Endothelial cell of hepatic sinusoid (primary cell): Measurements from ENCODE around the gene AKIRIN1.
"Not testable (repeated sequence)": the region's sequence is repeated elsewhere in the genome, so short reads cannot be mapped to it uniquely, and the experiment has no call there.

ENCODE experiments used
- in situ Hi-C: cut with HindIII; loops from 2 replicates; pipeline ENCODE4 v1.10.0; 2017; ENCODE audit warnings: low sequenced_read_pairs

Gene AKIRIN1, protein sequence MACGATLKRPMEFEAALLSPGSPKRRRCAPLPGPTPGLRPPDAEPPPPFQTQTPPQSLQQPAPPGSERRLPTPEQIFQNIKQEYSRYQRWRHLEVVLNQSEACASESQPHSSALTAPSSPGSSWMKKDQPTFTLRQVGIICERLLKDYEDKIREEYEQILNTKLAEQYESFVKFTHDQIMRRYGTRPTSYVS

DNA sequence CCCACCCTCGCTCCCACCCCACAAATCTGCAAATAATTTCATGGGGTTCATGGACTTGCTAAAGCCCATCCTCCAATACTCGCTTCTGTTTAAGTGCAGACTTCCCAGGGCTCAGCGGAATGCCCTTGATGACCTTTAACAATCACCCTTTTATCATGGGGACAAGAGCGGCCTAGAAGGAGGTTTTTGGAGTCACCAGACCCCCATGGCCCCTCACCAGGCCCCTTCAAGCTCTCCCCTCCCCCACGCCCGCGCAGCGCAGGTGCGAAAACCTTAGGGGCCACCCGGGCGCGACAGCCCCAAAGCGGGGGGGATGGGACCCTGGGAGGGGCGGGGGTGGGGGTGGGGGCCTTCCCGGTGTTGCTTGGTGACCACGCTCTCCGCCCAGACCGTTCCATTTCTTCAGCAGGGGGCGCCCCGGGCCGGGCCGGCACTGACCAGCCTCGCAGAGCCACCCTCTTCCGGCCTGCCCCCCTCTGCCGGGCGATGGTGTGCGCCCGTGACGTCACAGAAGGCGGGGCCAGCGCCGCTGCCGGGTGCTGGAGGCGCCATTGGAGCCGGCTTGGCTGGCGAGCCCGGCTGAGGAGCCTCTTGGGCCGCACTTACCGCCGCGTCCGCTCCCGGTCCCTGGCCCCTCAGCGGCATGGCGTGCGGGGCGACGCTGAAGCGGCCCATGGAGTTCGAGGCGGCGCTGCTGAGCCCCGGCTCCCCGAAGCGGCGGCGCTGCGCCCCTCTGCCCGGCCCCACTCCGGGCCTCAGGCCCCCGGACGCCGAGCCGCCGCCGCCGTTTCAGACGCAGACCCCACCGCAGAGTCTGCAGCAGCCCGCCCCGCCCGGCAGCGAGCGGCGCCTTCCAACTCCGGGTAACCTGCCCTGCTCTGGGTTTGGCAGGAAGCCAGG, at the start of gene AKIRIN1:
Gene AKIRIN1 (plus strand): TSS at position 539 of the 900 bp plus-strand sequence. CDS start 105 bp downstream, at position 644.
- in situ Hi-C loops: no loop called here

DNA sequence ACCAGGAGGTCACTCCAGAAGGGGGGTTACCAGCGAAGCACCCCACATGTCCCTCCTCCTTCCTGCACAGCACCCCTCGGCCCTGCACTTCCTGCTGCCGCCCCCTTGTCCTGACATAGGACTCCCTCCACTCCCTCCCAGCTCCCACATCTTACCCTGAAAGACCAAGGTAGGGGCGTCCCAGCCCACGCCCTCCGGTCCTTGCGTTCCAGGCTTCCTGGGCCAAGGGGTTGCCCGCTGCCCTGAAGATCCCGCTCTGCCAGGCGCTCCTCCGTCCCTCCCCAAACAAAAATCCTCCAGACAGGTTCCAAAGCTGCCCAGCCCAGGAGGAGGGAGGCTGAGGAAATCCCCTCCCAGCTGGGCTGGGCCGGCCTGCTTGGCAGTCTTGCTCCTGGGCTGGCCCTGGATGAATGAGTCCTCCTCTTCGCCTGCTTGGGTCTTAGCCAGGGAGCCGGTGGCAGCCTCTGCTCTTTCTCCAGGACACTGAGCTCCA, 49.5 kb upstream of the AKIRIN1 start, which contains the start of gene RHBDL2:
Gene RHBDL2 (minus strand): TSS at position 304 of the 493 bp plus-strand sequence. CDS start 22,618 bp downstream, outside the sequence.
- in situ Hi-C loops: no loop called here

DNA sequence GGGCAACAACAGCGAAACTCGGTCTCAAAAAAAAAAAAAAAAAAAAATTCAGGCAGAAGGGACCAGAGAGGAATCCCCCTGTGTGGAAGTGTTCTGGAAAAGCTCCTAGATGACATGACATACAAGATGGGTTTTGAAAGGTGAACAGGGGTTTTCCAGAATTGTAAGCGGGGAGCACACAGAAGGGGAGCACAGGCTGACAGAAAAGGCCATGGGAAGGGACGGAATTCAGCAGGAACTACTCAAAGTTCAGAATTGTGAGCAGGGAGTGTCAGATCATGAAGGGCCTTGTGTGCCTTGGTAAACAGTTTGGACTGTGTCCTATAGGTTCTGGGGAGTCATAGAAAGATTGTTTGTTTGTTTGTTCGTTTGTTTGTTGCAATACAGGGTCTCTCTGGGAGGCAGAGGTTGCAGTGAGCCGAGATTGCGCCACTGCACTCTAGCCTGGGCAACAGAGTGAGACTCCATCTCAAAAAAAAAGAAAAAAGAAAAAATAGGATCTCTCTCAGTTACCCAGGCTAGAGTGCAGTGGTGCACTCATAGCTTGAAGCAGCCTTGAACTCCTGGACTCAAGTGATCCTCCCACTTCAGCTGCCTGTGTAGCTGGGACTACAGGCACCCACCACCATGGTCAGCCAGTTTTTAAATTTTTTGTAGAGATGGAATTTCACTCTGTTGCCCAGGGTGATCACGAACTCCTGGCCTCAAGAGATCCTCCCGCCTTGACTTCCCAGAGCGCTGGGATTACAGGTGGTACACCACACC, 48.2 kb upstream of the AKIRIN1 start:
- in situ Hi-C loops: no loop called here

DNA sequence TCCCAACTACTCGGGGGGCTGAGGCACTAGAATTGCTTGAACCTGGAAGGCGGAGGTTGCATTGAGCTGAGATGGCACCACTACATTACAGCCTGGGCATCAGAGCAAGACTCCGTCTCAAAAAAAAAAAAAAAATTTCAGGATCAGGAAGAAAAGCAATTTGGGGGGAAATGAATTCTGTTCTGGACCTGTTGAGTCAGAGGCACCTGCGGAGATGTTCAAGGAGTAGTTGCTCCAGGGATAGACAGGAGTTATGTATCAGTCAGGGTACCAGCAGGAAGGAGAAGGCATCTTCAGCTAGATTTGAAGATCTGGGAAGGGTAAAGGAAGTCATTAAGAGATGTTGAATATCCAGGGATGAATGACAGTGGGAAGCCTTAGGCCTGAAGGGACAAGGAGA, 46.5 kb upstream of the AKIRIN1 start:
- in situ Hi-C loops: no loop called here

DNA sequence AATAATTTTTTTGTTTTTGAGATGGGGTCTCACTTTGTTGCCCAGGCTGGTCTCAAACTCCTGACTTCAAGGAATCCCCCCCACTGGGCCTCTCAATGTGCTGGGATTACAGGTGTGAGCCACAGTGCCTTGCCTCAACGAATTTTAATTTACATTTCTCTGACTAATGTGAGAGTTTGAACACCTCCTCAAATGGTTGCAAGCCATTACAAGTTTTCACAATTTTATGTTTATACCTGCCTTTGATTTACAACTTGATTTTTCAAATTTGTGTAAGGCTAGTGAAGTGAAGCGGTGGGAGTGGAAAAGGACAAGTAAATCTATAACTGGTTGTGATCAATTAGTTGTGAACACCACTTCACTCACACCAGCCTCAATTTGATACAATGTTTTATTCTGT, 40.5 kb upstream of the AKIRIN1 start:
- in situ Hi-C loops: no loop called here

DNA sequence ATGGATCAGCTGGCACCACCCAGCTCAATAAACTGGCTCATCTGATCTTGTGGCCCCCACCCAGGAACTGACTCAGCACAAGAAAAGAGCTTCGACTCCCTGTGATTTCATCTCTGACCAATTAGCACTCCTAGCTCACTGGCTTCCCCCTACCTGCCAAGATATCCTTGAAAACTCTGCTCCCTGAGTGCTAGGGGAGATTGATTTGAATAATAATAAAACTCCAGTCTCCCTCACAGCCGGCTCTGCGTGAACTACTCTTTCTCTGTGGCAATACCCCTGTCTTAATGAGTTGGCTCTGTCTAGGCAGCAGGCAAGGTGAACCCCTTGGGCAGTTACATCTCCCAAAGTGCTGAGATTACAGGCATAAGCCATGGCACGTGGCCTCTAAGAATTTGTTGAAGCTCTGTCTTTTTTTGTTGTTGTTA, 37.6 kb upstream of the AKIRIN1 start:
- in situ Hi-C loops: no loop called here

DNA sequence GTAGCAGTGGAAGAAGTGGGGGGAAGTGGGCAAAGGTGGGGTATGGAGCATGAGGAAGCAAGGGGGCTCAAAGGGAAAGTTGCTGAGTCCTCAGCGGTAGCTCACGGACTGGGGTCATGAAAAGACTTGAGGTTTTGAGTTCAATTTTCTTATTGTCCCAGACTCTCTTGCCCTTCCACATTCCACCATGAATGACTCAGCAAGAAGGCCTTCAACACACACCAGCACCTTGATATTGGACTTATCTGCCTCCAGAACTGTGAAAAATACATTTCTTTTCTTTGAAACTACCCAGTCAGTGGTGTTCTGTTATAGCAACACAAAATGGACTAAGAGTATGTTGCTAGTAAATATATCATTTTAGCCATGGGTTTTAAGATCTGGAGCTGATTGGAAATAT, 32.1 kb upstream of the AKIRIN1 start:
- in situ Hi-C loops: loop anchor here (5.0 kb wide), 1 partner anchor 87 kb away; the partner anchor contains the start of gene MYCBP

DNA sequence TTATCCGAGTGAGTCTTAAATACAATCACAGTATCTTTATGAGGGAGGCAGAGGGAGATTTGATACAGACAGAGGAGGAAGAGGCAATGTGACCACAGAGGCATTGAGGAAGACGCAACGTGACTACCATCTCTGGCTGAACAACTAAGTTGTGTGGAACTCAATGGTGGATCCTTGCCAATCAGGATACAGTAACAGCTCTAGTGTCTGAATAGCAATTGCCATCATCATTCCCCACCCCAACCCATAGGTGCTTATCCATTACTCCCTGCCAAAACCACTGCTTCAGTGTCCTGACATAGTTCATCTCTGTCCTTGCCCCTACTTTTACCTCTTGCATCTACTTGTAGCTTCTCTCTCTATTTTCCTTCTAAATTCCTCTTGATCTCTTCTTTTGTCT, 29.0 kb upstream of the AKIRIN1 start:
- in situ Hi-C loops: no loop called here

DNA sequence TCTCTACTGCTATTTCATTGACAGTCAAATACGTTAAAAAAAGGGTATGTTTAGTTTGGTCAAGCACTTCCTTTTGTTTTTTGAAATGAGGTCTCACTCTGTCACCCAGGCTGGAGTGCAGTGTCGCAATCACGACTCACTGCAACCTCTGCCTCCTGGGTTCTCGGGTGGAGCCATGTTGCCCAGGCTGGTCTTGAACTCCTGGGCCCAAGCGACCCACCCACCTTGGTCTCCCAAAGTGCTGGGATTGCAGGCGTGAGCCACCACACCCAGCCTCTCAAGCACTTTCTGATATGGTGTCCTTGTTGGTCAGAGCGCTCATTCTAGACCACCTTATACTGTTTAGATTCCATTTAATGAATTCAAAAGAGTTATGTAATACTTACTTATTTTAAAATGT, 28.5 kb upstream of the AKIRIN1 start:
- in situ Hi-C loops: no loop called here

DNA sequence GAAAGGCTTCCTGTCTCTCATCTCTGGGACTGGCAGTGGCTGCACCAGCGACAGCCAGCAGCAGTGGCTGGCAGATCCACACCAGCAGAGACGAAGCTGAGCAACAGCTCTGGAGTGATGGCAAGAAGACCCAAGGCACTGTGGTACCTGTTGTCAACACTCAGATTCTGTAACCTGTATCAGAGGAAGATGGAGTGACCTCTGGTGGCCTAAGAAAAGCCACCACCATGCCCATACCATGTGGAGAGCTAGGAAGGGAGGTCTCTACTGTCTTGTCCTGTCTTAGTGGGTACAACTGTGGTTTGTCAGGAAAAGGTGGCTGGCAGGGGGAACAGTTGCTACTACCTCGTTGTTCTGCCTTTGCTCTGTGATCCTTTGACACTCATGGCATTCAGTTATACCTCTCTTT, 26.9 kb upstream of the AKIRIN1 start:
- in situ Hi-C loops: no loop called here

DNA sequence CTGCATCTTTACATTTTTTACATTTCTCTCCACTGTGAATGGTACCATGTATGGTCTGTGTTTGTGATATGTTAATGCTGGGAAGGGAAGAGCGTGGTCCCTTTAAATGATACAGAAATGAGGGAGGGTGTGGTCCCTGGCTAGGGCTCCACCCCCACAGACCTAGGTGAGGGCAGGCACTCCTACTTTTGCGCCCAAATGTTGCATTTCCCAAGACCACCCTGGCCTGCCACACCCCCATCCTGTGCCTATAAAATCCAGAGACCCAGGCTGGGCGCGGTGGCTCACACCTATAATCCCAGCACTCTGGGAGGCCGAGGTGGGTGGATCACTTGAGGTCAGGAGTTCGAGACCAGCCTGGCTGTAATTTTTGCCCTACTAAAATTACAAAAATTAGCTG, 17.9 kb upstream of the AKIRIN1 start:
- in situ Hi-C loops: not testable (repeated sequence)

DNA sequence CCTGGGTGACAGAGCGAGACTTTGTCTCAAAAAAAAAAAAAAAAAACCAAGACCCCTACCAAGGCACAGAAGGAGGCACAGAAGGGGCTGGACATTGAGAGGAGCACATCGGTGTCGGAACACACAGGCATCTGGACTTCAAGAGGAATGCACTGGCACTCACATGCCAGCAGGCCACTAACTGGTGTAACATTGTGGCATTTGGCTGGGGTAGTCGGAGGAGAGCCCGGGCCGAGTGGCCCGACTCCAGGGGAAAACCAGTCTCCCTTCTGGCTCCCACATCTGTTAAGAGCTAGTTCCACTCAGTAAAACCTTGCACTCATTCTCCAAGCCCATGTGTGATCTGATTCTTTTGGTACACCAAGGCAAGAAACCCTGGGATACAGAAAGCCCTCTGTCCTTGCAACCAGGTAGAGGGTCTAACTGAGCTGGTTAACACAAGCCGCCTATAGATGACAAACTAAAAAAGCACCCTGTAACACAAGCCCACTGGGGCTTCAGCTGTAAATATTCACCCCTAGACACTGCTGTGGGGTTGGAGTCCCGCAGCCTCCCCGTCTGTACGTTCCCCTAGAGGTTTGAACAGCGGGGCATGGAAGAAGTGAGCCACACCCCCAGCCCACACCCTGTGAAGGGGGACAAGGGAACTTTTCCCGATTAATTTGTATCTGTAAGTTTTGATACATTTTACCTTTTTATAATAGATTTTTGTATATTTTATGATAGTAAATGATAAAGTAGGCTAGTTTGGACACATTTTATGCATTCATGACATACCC, 17.2 kb upstream of the AKIRIN1 start:
- in situ Hi-C loops: no loop called here

DNA sequence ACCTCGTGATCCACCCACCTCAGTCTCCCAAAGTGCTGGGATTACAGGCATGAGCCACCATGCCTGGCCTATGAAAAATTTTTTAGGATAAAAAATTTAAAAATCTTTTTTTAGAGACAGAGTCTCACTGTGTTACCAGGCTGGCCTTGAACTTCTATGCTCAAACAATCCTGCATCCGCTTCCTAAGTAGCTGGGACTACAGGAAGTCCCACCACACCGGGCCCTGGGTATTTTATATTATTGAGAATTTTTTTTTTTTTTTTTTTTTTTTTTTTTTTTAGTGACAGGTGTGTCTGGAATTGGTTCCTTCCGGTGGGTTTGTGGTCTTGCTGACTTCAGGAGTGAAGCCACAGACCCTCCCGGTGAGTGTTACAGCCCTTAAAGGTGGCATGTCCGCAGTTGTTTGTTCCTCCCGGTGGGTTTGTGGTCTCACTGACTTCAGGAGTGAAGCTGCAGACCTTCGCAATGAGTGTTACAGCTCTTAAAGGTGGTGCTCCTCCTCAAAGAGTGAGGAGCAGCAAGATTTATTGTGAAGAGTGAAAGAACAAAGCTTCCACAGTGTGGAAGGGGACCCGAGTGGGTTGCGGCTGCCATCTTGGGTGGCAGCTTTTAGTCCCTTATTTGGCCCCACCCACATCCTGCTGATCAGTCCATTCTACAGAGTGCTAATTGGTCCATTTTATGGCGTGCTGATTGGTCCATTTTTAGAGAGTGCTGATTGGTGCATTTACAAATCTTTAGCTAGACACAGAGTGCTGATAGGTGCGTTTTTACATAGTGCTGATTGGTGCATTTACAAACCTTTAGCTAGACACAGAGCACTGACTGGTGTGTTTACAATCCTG, 13.5 kb upstream of the AKIRIN1 start:
- in situ Hi-C loops: not testable (repeated sequence)

DNA sequence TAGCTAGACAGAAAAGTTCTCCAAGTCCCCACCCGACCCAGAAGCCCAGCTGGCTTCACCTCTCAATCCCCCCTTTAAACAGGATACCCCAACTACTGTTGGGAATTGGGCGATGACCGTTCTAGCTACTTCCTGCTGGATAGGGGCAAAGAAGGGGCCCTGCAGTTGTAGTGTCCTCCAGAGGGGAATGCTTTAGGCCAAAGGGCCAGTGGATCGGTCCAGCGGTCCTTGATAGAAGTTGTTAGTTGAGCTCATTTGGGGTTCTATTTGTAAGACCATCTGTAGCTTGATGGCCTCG, 12.9 kb upstream of the AKIRIN1 start:
- in situ Hi-C loops: not testable (repeated sequence)

DNA sequence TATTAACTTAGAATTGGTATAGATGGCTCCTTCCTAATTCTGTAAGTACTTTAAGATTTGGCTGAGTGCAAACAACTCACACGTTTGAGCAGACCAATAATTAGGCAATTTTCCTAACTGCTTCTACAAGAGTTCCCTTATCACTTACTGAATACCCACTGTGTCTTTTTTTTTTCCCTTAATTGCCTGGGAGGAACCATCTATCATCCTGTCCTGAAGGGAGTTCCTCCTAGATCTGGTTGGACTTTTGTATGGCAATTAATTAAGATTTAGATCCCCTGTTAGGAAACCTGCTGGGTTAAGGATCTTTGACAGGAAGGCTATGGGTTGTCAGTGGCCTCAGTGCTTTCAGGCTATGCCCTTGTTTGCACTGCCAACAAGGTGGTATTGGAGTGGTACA, 11.7 kb upstream of the AKIRIN1 start:
- in situ Hi-C loops: not testable (repeated sequence)

DNA sequence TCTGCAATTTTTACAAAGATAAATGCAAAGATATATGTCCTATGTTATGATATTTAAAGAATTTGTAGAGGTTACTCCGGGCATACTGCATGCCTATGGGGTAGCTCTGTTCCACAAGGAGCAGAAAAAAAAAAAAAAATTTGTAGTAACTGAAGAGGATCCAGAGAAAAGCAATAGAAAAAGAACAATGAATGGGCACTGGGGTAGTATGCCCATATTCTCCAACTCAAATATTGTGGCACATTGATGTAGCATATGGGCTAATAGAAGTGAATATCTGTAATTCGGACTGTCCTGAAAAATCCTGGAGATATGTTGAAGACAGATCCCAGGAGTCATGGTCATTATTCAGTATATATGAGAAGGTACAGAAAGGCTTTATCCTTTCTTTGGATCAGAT, 1.1 kb upstream of the AKIRIN1 start:
- in situ Hi-C loops: no loop called here

DNA sequence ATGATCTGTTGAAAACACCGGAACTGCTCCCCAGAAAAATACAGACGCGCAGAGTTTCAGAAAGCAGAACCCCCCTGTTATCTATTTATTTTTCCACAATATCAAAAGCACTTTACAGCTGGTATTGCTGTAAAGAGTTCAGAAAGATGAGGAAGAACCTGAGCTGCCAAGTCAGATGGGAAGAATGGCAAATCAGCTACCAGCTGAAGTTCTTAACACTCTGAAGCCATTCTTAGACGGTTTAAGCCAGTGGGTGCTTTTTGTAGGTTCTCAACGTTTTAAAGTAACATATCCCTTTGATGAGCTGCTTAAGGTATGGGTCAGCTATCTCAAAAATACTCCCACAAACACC, 714 bp upstream of the AKIRIN1 start:
- in situ Hi-C loops: no loop called here

DNA sequence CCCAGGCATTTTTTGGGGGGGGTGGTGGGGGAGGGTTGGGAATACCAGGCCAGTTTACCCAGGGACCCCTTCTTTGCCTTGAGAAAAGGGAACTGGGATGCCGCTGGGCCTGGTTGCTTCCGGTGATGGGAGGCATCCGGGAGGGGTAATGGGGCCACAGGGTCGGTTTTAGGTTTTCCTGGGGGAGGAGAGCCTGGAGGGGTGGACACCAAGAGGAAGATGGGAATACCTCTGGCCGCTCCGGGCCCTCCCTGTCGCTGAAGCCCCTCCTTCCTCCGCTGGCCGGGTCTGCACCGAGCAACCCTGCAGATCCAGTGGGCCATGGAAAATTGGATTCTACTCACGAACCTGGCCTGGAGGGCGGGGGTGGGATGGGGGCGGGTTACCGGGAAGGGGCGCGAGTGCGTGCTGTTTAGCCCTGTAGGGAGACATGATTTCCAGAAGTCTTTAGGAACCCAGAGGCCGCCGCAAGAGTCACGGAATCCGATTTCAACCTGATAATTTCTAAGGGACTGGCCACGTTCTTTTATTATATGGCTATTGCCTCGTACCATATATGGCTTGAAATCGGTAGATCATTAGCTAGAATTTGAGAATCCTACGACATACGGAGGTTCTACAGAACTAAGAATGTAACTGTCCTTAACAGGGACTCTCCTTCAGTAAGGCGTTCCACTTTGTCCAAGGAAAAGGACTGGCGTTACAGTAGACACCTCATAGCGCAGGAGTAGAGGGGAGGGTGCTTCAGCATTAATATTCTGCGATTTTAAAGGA, 749 bp downstream of the AKIRIN1 start:
- in situ Hi-C loops: no loop called here
